G401 (cell line): ENCODE data around the gene PPARD. TPM values are rescaled to one million over a fixed set of nuclear protein-coding genes. Genes with fewer than 3 reads are reported as not detected.

Source experiments
- DNase-seq: peaks from one replicate; pipeline ENCODE4 v3.0.0-alpha.2; 2015; ENCODE audit warnings: low spot score
- in situ Hi-C: cut with HindIII; loops from 2 replicates; pipeline ENCODE4 v1.10.0; 2016; ENCODE audit warnings: low sequenced_read_pairs, mixed read lengths
- total RNA-seq: library from RNA; depleted of rRNA; stranded (reverse); fragments of >200 nt; shearing (Covaris generic); gene quantifications from 2 replicates; pipeline ENCODE4 v1.2.3, GENCODE V29; 2014

The PPARD gene
- total RNA-seq, 1 experiment from 2014 or later, result 4.2 TPM

- in situ Hi-C loops, result no loop called here
- DNase-seq, result no peak
Observed at GRCh38 chr6:35397806-35398418, 55.6 kb downstream of the PPARD start.

- in situ Hi-C loops, result no loop called here
Observed at GRCh38 chr6:35398526-35398925, 56.2 kb downstream of the PPARD start.

GRCh38 chr6:35400111-35400510 lies 57.8 kb downstream of the PPARD start:
- in situ Hi-C loops, result no loop called here
- no peak for DNase-seq

More at GRCh38 chr6:35398526-35398925, 56.2 kb downstream of the PPARD start:
- no peak for DNase-seq

- in situ Hi-C loops, result no loop called here
- no peak for DNase-seq
Observed at GRCh38 chr6:35400901-35401311, 58.5 kb downstream of the PPARD start.

- in situ Hi-C loops, result no loop called here
- DNase-seq, result no peak
Observed at GRCh38 chr6:35401514-35401913, 59.2 kb downstream of the PPARD start.

- in situ Hi-C loops, result no loop called here
- DNase-seq, result no peak
Observed at GRCh38 chr6:35402136-35402855, 59.9 kb downstream of the PPARD start.

- no peak for DNase-seq
- in situ Hi-C loops, result no loop called here
Observed at GRCh38 chr6:35402856-35403191, 60.5 kb downstream of the PPARD start.

- in situ Hi-C loops, result no loop called here
- no peak for DNase-seq
Observed at GRCh38 chr6:35403544-35404442, 61.4 kb downstream of the PPARD start.

GRCh38 chr6:35406711-35407485 lies 64.5 kb downstream of the PPARD start:
- in situ Hi-C loops, result no loop called here
- no peak for DNase-seq

- no peak for DNase-seq
- in situ Hi-C loops, result no loop called here
Observed at GRCh38 chr6:35409245-35409644, 66.9 kb downstream of the PPARD start.

- in situ Hi-C loops, result no loop called here
- DNase-seq, result no peak
Observed at GRCh38 chr6:35410131-35410530, 67.8 kb downstream of the PPARD start.

GRCh38 chr6:35411066-35411465 lies 68.7 kb downstream of the PPARD start:
- in situ Hi-C loops, result no loop called here
- DNase-seq, result no peak

- in situ Hi-C loops, result no loop called here
- DNase-seq, result no peak
Observed at GRCh38 chr6:35412102-35412501, 69.7 kb downstream of the PPARD start.

GRCh38 chr6:35413911-35414310 lies 71.6 kb downstream of the PPARD start:
- in situ Hi-C loops, result no loop called here
- DNase-seq, result peak; percentile 88

GRCh38 chr6:35415065-35415891 lies 72.9 kb downstream of the PPARD start:
- peak; percentile 99 for DNase-seq
- in situ Hi-C loops, result no loop called here

- in situ Hi-C loops, result no loop called here
- DNase-seq, result no peak
Observed at GRCh38 chr6:35417979-35418661, 75.8 kb downstream of the PPARD start.

- in situ Hi-C loops, result no loop called here
- no peak for DNase-seq
Observed at GRCh38 chr6:35419417-35419816, 77.1 kb downstream of the PPARD start.

- no peak for DNase-seq
- in situ Hi-C loops, result no loop called here
Observed at GRCh38 chr6:35419961-35420360, 77.6 kb downstream of the PPARD start.
